Measurements from ENCODE around the gene CAMTA1.

The CAMTA1 gene

GRCh38 chr1:6922096-6922931, 137.1 kb downstream of the CAMTA1 start:
- H3K4me3 ChIP-seq (ENCODE audit: low read length), result no peak overlapping the region
- no peaks in the 10 kb centered on the region for H3K36me3 ChIP-seq (replicated peaks; ENCODE audit: insufficient read depth, low read length)
- peak; percentile 79 for DNase-seq
- H3K4me2 ChIP-seq (ENCODE audit: low read depth, low read length), result peak overlapping the region; percentile 49
- H3K79me2 ChIP-seq (ENCODE audit: low read length), result no peaks in the 10 kb centered on the region
- H3K9me2 ChIP-seq (replicated peaks; ENCODE audit: insufficient read depth, low read length), result no peaks in the 10 kb centered on the region
- no peaks in the 10 kb centered on the region for H3K27me3 ChIP-seq (replicated peaks; ENCODE audit: insufficient read depth, low read length)
- peak overlapping the region; percentile 28; the same call in 1 of the 2 replicates for H3K9ac ChIP-seq (ENCODE audit: low read length)
- peaks cover 40% of the 10 kb centered on the region for H3F3A ChIP-seq (ENCODE audit: insufficient read depth, low read length)
- peaks cover 74% of the 10 kb centered on the region for H3K4me1 ChIP-seq (ENCODE audit: low read length)
- H3K9me3 ChIP-seq (replicated peaks; ENCODE audit: insufficient read depth, low read length), result no peaks in the 10 kb centered on the region
- TF ChIP-seq CTCF (IDR thresholded peaks at IDR 0.05; ENCODE audit: low read length) (no peak), EZH2 (optimal IDR thresholded peaks at IDR 0.05; ENCODE audit: low read depth, low read length) (no peak), EZH2phosphoT487 (IDR thresholded peaks at IDR 0.05; ENCODE audit: low read length) (no peak)
- H3K27ac ChIP-seq (ENCODE audit: low read length), result peak overlapping the region; percentile 96
- no peaks in the 10 kb centered on the region for H4K20me1 ChIP-seq (ENCODE audit: insufficient read depth, low read length)
- H2AFZ ChIP-seq (ENCODE audit: low read length), result peak overlapping the region; percentile 15; the same call in 1 of the 2 replicates

- H3K9ac ChIP-seq (ENCODE audit: low read length), result peak overlapping the region; percentile 28; the same call in 1 of the 2 replicates
- TF ChIP-seq EZH2 (optimal IDR thresholded peaks at IDR 0.05; ENCODE audit: low read depth, low read length), result no peak
- TF ChIP-seq CTCF (IDR thresholded peaks at IDR 0.05; ENCODE audit: low read length), result no peak
- no peak for TF ChIP-seq EZH2phosphoT487 (IDR thresholded peaks at IDR 0.05; ENCODE audit: low read length)
- no peaks in the 10 kb centered on the region for H3K36me3 ChIP-seq (replicated peaks; ENCODE audit: insufficient read depth, low read length)
- H3K27me3 ChIP-seq (replicated peaks; ENCODE audit: insufficient read depth, low read length), result no peaks in the 10 kb centered on the region
- no peak for DNase-seq
- no peak overlapping the region for H2AFZ ChIP-seq (ENCODE audit: low read length)
- H3K4me3 ChIP-seq (ENCODE audit: low read length), result no peak overlapping the region
- peaks cover 36% of the 10 kb centered on the region for H3F3A ChIP-seq (ENCODE audit: insufficient read depth, low read length)
- 0 out of 2 replicates have a peak overlapping the region, but pooled peaks have one; percentile 49 for H3K4me2 ChIP-seq (ENCODE audit: low read depth, low read length)
- H4K20me1 ChIP-seq (ENCODE audit: insufficient read depth, low read length), result no peaks in the 10 kb centered on the region
- peak overlapping the region; percentile 96 for H3K27ac ChIP-seq (ENCODE audit: low read length)
- no peaks in the 10 kb centered on the region for H3K9me2 ChIP-seq (replicated peaks; ENCODE audit: insufficient read depth, low read length)
- H3K79me2 ChIP-seq (ENCODE audit: low read length), result no peaks in the 10 kb centered on the region
- no peaks in the 10 kb centered on the region for H3K9me3 ChIP-seq (replicated peaks; ENCODE audit: insufficient read depth, low read length)
- peaks cover 74% of the 10 kb centered on the region for H3K4me1 ChIP-seq (ENCODE audit: low read length)
These were observed 137.8 kb downstream of the CAMTA1 start for GRCh38 chr1:6923012-6923411.

- H3K9ac ChIP-seq (ENCODE audit: low read length), result no peak overlapping the region
- H3K9me3 ChIP-seq (replicated peaks; ENCODE audit: insufficient read depth, low read length), result no peaks in the 10 kb centered on the region
- no peak overlapping the region for H2AFZ ChIP-seq (ENCODE audit: low read length)
- H3K4me2 ChIP-seq (ENCODE audit: low read depth, low read length), result no peak overlapping the region
- peaks cover 32% of the 10 kb centered on the region for H3F3A ChIP-seq (ENCODE audit: insufficient read depth, low read length)
- H3K27ac ChIP-seq (ENCODE audit: low read length), result peak overlapping the region; percentile 96; the same call in 1 of the 2 replicates
- TF ChIP-seq EZH2phosphoT487 (IDR thresholded peaks at IDR 0.05; ENCODE audit: low read length) (no peak), EZH2 (optimal IDR thresholded peaks at IDR 0.05; ENCODE audit: low read depth, low read length) (no peak), CTCF (IDR thresholded peaks at IDR 0.05; ENCODE audit: low read length) (no peak)
- no peaks in the 10 kb centered on the region for H3K27me3 ChIP-seq (replicated peaks; ENCODE audit: insufficient read depth, low read length)
- no peak for DNase-seq
- no peaks in the 10 kb centered on the region for H4K20me1 ChIP-seq (ENCODE audit: insufficient read depth, low read length)
- peaks cover 71% of the 10 kb centered on the region for H3K4me1 ChIP-seq (ENCODE audit: low read length)
- H3K9me2 ChIP-seq (replicated peaks; ENCODE audit: insufficient read depth, low read length), result no peaks in the 10 kb centered on the region
- no peaks in the 10 kb centered on the region for H3K36me3 ChIP-seq (replicated peaks; ENCODE audit: insufficient read depth, low read length)
- no peaks in the 10 kb centered on the region for H3K79me2 ChIP-seq (ENCODE audit: low read length)
- no peak overlapping the region for H3K4me3 ChIP-seq (ENCODE audit: low read length)
These were observed 138.2 kb downstream of the CAMTA1 start for GRCh38 chr1:6923416-6923815.
